ENCODE data around the gene SCN5A. TPM values are rescaled to one million over a fixed set of nuclear protein-coding genes. Genes with fewer than 3 reads are reported as not detected.

The SCN5A gene
- total RNA-seq, 1 experiment from 2014 or later, result 11.5 TPM

GRCh38 chr3:38586546-38587520, 62.7 kb downstream of the SCN5A start (continued):
- TF ChIP-seq CTCF (IDR thresholded peaks at IDR 0.05 in 2 of 3, conservative IDR thresholded peaks at IDR 0.05 in 1 of 3; ENCODE audit: borderline replicate concordance in 1 of 3, insufficient read depth in 1 of 3, low read depth in 2 of 3, low read length in 2 of 3) (no peak), SP1 (IDR thresholded peaks at IDR 0.05; ENCODE audit: low read depth) (no peak)

- CTCF ChIA-PET, result no interaction called here
- H3K36me3 ChIP-seq (ENCODE audit: control insufficient read depth in 1 of 2, insufficient read depth in 2 of 2, low read length in 2 of 2), result no peaks in the 10 kb centered on the region; a peak in 1 of 4 replicates
- H3K79me2 ChIP-seq (ENCODE audit: insufficient read depth, low read length), result no peaks in the 10 kb centered on the region
- no peaks in the 10 kb centered on the region for H3K9me3 ChIP-seq (ENCODE audit: control insufficient read depth in 1 of 2, insufficient read depth in 1 of 2, low read depth in 1 of 2, low read length in 2 of 2)
- no peak overlapping the region for H3K9ac ChIP-seq (ENCODE audit: low read length)
- ATAC-seq (no peak), DNase-seq (ENCODE audit: low read depth, low spot score) (no peak)
- no peaks in the 10 kb centered on the region for H3K4me1 ChIP-seq (ENCODE audit: control insufficient read depth in 1 of 2, insufficient read depth in 2 of 2, low read length in 2 of 2)
- intact Hi-C loops (cut with micrococcal nuclease), result no loop called here
- H3K9me2 ChIP-seq (ENCODE audit: insufficient read depth), result no peaks in the 10 kb centered on the region
- no peaks in the 10 kb centered on the region for H3K27me3 ChIP-seq (ENCODE audit: insufficient read depth, low read length)
- no peak overlapping the region for H3K4me3 ChIP-seq (replicated peaks in 1 of 2; ENCODE audit: low read depth in 1 of 2, low read length in 2 of 2)
- no TSS peak for BruUV-seq (replicated peaks)
- no peak overlapping the region for H2AFZ ChIP-seq (ENCODE audit: low read depth, low read length, poor library complexity, severe bottlenecking)
- no peaks in the 10 kb centered on the region for H4K20me1 ChIP-seq (ENCODE audit: insufficient read depth)
- POLR2A ChIA-PET, result no interaction called here
- TF ChIP-seq RAD21 (IDR thresholded peaks at IDR 0.05; ENCODE audit: low read depth) (no peak), REST (IDR thresholded peaks at IDR 0.05; ENCODE audit: low read depth) (no peak), ZNF274 (IDR thresholded peaks at IDR 0.05; ENCODE audit: low read depth, low read length) (no peak), YY1 (IDR thresholded peaks at IDR 0.05; ENCODE audit: extremely low read depth, insufficient replicate concordance, low read depth, low read length) (no peak), CTCF (IDR thresholded peaks at IDR 0.05 in 2 of 3, conservative IDR thresholded peaks at IDR 0.05 in 1 of 3; ENCODE audit: borderline replicate concordance in 1 of 3, insufficient read depth in 1 of 3, low read depth in 2 of 3, low read length in 2 of 3) (no peak), MAX (IDR thresholded peaks at IDR 0.05) (no peak), ATF3 (IDR thresholded peaks at IDR 0.05) (no peak), SRF (IDR thresholded peaks at IDR 0.05; ENCODE audit: low read depth) (no peak), POLR2AphosphoS5 (IDR thresholded peaks at IDR 0.05; ENCODE audit: low read depth, low read length) (no peak), ELF1 (IDR thresholded peaks at IDR 0.05; ENCODE audit: borderline replicate concordance, low read depth) (no peak), EGR1 (IDR thresholded peaks at IDR 0.05; ENCODE audit: low read depth) (no peak), SIN3A (IDR thresholded peaks at IDR 0.05; ENCODE audit: low read depth) (no peak), POLR2A (IDR thresholded peaks at IDR 0.05; ENCODE audit: borderline replicate concordance, extremely low read depth, insufficient read depth, insufficient read length) (no peak)
- no peak overlapping the region for H3K27ac ChIP-seq (ENCODE audit: low read depth, low read length)
- no peak overlapping the region for H3K4me2 ChIP-seq (ENCODE audit: low read length)
- RAD21 ChIA-PET (ENCODE audit: low non-redundant PET in 1 of 2, low total read pairs in 2 of 2, uncharacterized antibody in 2 of 2, unreplicated experiment in 2 of 2), result no interaction called here
Observed at GRCh38 chr3:38585791-38586420, 63.6 kb downstream of the SCN5A start.
